OCI-LY7 (cell line): ENCODE results near the gene MORN1. TPM values are rescaled to one million over a fixed set of nuclear protein-coding genes. Genes with fewer than 3 reads are reported as not detected.

Experiments used
- BruUV-seq: library from RNA; stranded (reverse); fragments of 400-500 nt; replicated peaks from 2 replicates; lab custom pipeline; 2021; lab: Mats Ljungman, UMichigan
- CTCF ChIA-PET: fragments of 300-600 bp; sonication (Branson Sonifier 250); formaldehyde crosslinking; loops from one replicate; lab custom pipeline; 2022; ENCODE audit warnings: antibody characterized with exemption; ENCODE audit not compliant: unreplicated experiment; lab: Charles Lee
- POLR2A ChIA-PET: fragments of 300-600 bp; sonication (Branson Sonifier 250); formaldehyde crosslinking; loops from one replicate; lab custom pipeline; 2022; ENCODE audit warnings: antibody characterized with exemption; lab: Charles Lee
- DNase-seq: peaks from one replicate; pipeline ENCODE4 v3.0.0-alpha.2; 2015; ENCODE audit warnings: low spot score
- H2AFZ ChIP-seq: fragments of 200-600 bp; sonication (generic), shearing (Covaris generic); 2 replicates; pipeline ENCODE4 v1.6.1; 2014; ENCODE audit warnings: mild to moderate bottlenecking, antibody characterized with exemption, low read length, moderate library complexity
- H3K27ac ChIP-seq: fragments of 200-600 bp; sonication (generic); 2 replicates; pipeline ENCODE4 v1.5.1; 2014; ENCODE audit warnings: mixed run types, low read depth, mild to moderate bottlenecking, moderate library complexity, low read length, inconsistent platforms; ENCODE audit not compliant: poor library complexity, severe bottlenecking
- H3K36me3 ChIP-seq: fragments of 200-600 bp; sonication (generic); 2 replicates; pipeline ENCODE4 v1.6.1; 2014; ENCODE audit warnings: mild to moderate bottlenecking, antibody characterized with exemption, low read length, moderate library complexity, mixed read lengths; ENCODE audit not compliant: insufficient read depth
- H3K4me1 ChIP-seq: fragments of 200-600 bp; sonication (generic); 2 replicates; pipeline ENCODE4 v1.5.1; 2014; ENCODE audit warnings: mild to moderate bottlenecking, low read length; ENCODE audit not compliant: insufficient read depth, poor library complexity, severe bottlenecking
- H3K4me2 ChIP-seq: fragments of 200-600 bp; sonication (generic); 2 replicates; pipeline ENCODE4 v1.6.1; 2014; ENCODE audit warnings: mild to moderate bottlenecking, low read length
- H3K4me3 ChIP-seq: fragments of 200-600 bp; sonication (generic); 2 replicates; pipeline ENCODE4 v1.5.1; 2014; ENCODE audit warnings: mild to moderate bottlenecking, low read depth, low read length; ENCODE audit not compliant: poor library complexity, severe bottlenecking
- H3K79me2 ChIP-seq: fragments of 200-600 bp; sonication (generic); 2 replicates; pipeline ENCODE4 v1.6.1; 2016; ENCODE audit warnings: low read depth, mild to moderate bottlenecking, low read length, moderate library complexity, mixed read lengths; ENCODE audit not compliant: insufficient read depth
- H3K9me2 ChIP-seq: fragments of 200-600 bp; sonication (generic); 2 replicates; pipeline ENCODE4 v1.6.1; 2016; ENCODE audit warnings: mild to moderate bottlenecking, low read length, mixed read lengths; ENCODE audit not compliant: insufficient read depth
- H3K9me3 ChIP-seq: fragments of 200-600 bp; sonication (generic); 2 replicates; pipeline ENCODE4 v1.6.1; 2014; ENCODE audit warnings: mild to moderate bottlenecking, mixed run types, low read length, mixed read lengths
- H4K20me1 ChIP-seq: fragments of 200-600 bp; sonication (generic); 2 replicates; pipeline ENCODE4 v1.6.1; 2014; ENCODE audit warnings: mild to moderate bottlenecking, antibody characterized with exemption, low read length, moderate library complexity, mixed read lengths; ENCODE audit not compliant: insufficient read depth
- CTCF ChIP-seq: fragments of 200-600 bp; sonication (generic); conservative IDR thresholded peaks from 2 replicates; pipeline ENCODE4 v1.5.1; 2014; ENCODE audit warnings: mild to moderate bottlenecking, antibody characterized with exemption, low read length, moderate library complexity, mixed read lengths
- EZH2phosphoT487 ChIP-seq: fragments of 200-600 bp; sonication (generic); IDR thresholded peaks from 2 replicates; pipeline ENCODE4 v1.6.1; 2018; ENCODE audit warnings: low read depth, borderline replicate concordance, mild to moderate bottlenecking, mixed run types, antibody characterized with exemption, low read length, moderate library complexity, mixed read lengths
- intact Hi-C: fragments of 100-400 bp; cut with micrococcal nuclease; formaldehyde crosslinking; loops from one replicate; pipeline ENCODE4 v1.10.0; 2022; ENCODE audit not compliant: unreplicated experiment
- total RNA-seq, 2 experiments: library from RNA; depleted of rRNA in 1 of 2; stranded (reverse); fragments of >200 nt in 1 of 2; shearing (Covaris generic) in 1 of 2; gene quantifications; 2 replicates each; pipeline ENCODE4 v1.2.3, GENCODE V29; 2014 to 2022

MORN1 gene
- total RNA-seq, 2 experiments from 2014 or later: 13.1 to 29.7 TPM

- H3K36me3 ChIP-seq: no peaks in the 10 kb centered on the region
- ChIA-PET CTCF (interaction anchor here (0.6 kb wide), 1 partner anchor 10 kb away, joined by 3 read pairs; no protein-coding TSS in a partner anchor), POLR2A (no interaction called here)
- no peaks in the 10 kb centered on the region for H3K4me1 ChIP-seq
- TF ChIP-seq CTCF (no peak), EZH2phosphoT487 (no peak)
- no peak overlapping the region for H3K4me3 ChIP-seq
- no peak for DNase-seq
- H3K9me2 ChIP-seq: no peaks in the 10 kb centered on the region
- BruUV-seq: no TSS peak
- no peaks in the 10 kb centered on the region for H3K9me3 ChIP-seq
- H3K27ac ChIP-seq: no peak overlapping the region
- H3K4me2 ChIP-seq: no peak overlapping the region
- H4K20me1 ChIP-seq: no peaks in the 10 kb centered on the region
- no peaks in the 10 kb centered on the region for H3K79me2 ChIP-seq
- intact Hi-C loops: no loop called here
- H2AFZ ChIP-seq: no peak overlapping the region
These were observed 68.7 kb downstream of the MORN1 start for GRCh38 chr1:2322581-2323211.

- BruUV-seq: no TSS peak
- POLR2A ChIA-PET: no interaction called here
These were observed 69.2 kb downstream of the MORN1 start for GRCh38 chr1:2322065-2322571.

More at GRCh38 chr1:2322065-2322571, 69.2 kb downstream of the MORN1 start:
- TF ChIP-seq CTCF (no peak), EZH2phosphoT487 (no peak)
- Histone ChIP-seq H3K9me2 (no peaks in the 10 kb centered on the region), H2AFZ (no peak overlapping the region), H3K4me2 (no peak overlapping the region), H3K4me1 (no peaks in the 10 kb centered on the region), H3K4me3 (no peak overlapping the region), H3K27ac (no peak overlapping the region), H3K36me3 (no peaks in the 10 kb centered on the region), H4K20me1 (no peaks in the 10 kb centered on the region), H3K79me2 (no peaks in the 10 kb centered on the region), H3K9me3 (no peaks in the 10 kb centered on the region)
- CTCF ChIA-PET: interaction anchor here (0.6 kb wide), 1 partner anchor 11 kb away, joined by 3 read pairs; no protein-coding TSS in a partner anchor
- intact Hi-C loops: no loop called here
- no peak for DNase-seq
